ENCODE results near the gene ASPSCR1.

The ASPSCR1 gene

GRCh38 chr17:82010575-82011525 lies 33.4 kb downstream of the ASPSCR1 start:
- Histone ChIP-seq H3K4me3 (ENCODE audit: low read length in 2 of 2) (no peak overlapping the region), H3K27ac (ENCODE audit: low read depth in 2 of 2, low read length in 2 of 2) (no peak overlapping the region), H3K9me3 (ENCODE audit: control insufficient read depth in 2 of 2, low read length in 2 of 2) (no peaks in the 10 kb centered on the region), H3K36me3 (ENCODE audit: control insufficient read depth in 2 of 2, insufficient read depth in 2 of 2, low read length in 2 of 2) (no peaks in the 10 kb centered on the region), H3K4me1 (ENCODE audit: control insufficient read depth in 2 of 2, insufficient read depth in 2 of 2, low read length in 2 of 2) (no peaks in the 10 kb centered on the region), H3K27me3 (ENCODE audit: control insufficient read depth in 2 of 2, insufficient read depth in 2 of 2, low read length in 2 of 2) (no peaks in the 10 kb centered on the region), H3K9ac (ENCODE audit: low read depth in 1 of 2, low read length in 2 of 2) (no peak overlapping the region)

DNA sequence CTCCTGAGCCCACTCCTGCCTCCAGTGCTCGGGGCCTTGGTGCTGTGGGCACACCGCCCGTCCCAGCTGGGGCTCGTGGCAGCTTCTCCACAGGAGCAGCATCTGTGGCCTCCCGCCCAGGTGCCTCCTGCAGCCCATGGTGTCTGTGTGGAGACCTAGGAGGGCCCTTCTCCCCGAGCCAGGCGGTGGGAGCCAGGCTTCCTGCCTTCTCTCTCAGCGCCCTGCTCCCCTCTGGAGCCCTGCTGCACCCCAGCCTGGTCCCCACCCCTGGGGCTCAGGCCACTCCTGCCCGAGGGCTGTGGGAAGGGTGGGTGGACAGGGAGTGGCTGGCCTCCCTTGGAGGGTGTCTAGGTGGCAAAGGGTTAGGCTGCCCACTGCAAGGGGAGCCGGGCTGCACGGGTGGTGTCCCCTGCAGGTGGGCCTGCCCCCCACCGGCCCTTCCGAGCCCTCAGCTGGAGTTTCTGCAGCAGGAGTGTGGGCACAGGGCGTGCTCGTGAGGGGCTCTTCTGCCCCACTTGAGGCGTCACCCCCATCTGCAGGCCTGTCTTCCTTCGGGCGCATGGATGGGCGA lies 34.3 kb downstream of the ASPSCR1 start:
- Histone ChIP-seq H3K9me3 (ENCODE audit: control insufficient read depth in 2 of 2, low read length in 2 of 2) (no peaks in the 10 kb centered on the region), H3K27ac (ENCODE audit: low read depth in 2 of 2, low read length in 2 of 2) (no peak overlapping the region), H3K36me3 (ENCODE audit: control insufficient read depth in 2 of 2, insufficient read depth in 2 of 2, low read length in 2 of 2) (no peaks in the 10 kb centered on the region), H3K27me3 (ENCODE audit: control insufficient read depth in 2 of 2, insufficient read depth in 2 of 2, low read length in 2 of 2) (no peaks in the 10 kb centered on the region), H3K4me3 (ENCODE audit: low read length in 2 of 2) (no peak overlapping the region), H3K4me1 (ENCODE audit: control insufficient read depth in 2 of 2, insufficient read depth in 2 of 2, low read length in 2 of 2) (no peaks in the 10 kb centered on the region), H3K9ac (ENCODE audit: low read depth in 1 of 2, low read length in 2 of 2) (no peak overlapping the region)

GRCh38 chr17:82012261-82012639 lies 34.8 kb downstream of the ASPSCR1 start:
- Histone ChIP-seq H3K9ac (ENCODE audit: low read depth in 1 of 2, low read length in 2 of 2) (no peak overlapping the region), H3K4me1 (ENCODE audit: control insufficient read depth in 2 of 2, insufficient read depth in 2 of 2, low read length in 2 of 2) (no peaks in the 10 kb centered on the region), H3K4me3 (ENCODE audit: low read length in 2 of 2) (no peak overlapping the region), H3K27ac (ENCODE audit: low read depth in 2 of 2, low read length in 2 of 2) (no peak overlapping the region), H3K27me3 (ENCODE audit: control insufficient read depth in 2 of 2, insufficient read depth in 2 of 2, low read length in 2 of 2) (no peaks in the 10 kb centered on the region), H3K36me3 (ENCODE audit: control insufficient read depth in 2 of 2, insufficient read depth in 2 of 2, low read length in 2 of 2) (no peaks in the 10 kb centered on the region), H3K9me3 (ENCODE audit: control insufficient read depth in 2 of 2, low read length in 2 of 2) (no peaks in the 10 kb centered on the region)

- Histone ChIP-seq H3K27me3 (ENCODE audit: control insufficient read depth in 2 of 2, insufficient read depth in 2 of 2, low read length in 2 of 2) (no peaks in the 10 kb centered on the region), H3K9me3 (ENCODE audit: control insufficient read depth in 2 of 2, low read length in 2 of 2) (no peaks in the 10 kb centered on the region), H3K4me3 (ENCODE audit: low read length in 2 of 2) (no peak overlapping the region), H3K4me1 (ENCODE audit: control insufficient read depth in 2 of 2, insufficient read depth in 2 of 2, low read length in 2 of 2) (no peaks in the 10 kb centered on the region), H3K36me3 (ENCODE audit: control insufficient read depth in 2 of 2, insufficient read depth in 2 of 2, low read length in 2 of 2) (no peaks in the 10 kb centered on the region), H3K27ac (ENCODE audit: low read depth in 2 of 2, low read length in 2 of 2) (peak overlapping the region in 1 of 2 donors; percentile 38), H3K9ac (ENCODE audit: low read depth in 1 of 2, low read length in 2 of 2) (no peak overlapping the region)
Observed at GRCh38 chr17:82012640-82013295, 35.3 kb downstream of the ASPSCR1 start.

DNA sequence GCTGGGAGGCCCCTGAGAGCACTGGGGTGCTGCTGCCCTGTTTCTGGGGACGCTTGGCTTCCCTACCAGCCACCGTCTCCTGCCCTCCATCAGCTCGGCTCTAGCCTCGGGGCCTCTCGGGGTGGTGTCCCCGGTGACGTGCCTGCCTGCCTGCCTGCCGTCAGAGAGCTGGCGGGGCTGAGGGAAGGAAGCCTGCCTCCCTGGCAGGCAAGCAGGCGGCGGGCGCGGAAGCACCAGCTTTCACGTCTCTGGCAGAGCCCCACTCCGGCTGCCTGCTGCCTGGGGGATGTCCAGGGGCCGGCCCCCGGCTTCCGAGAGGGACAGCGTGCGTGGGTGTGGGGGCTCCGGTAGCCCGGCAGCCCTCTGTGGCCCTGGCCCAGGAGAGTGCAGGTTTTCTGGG lies 35.9 kb downstream of the ASPSCR1 start:
- no peaks in the 10 kb centered on the region for H3K4me1 ChIP-seq (ENCODE audit: control insufficient read depth in 2 of 2, insufficient read depth in 2 of 2, low read length in 2 of 2)
- H3K27ac ChIP-seq (ENCODE audit: low read depth in 2 of 2, low read length in 2 of 2), result peak overlapping the region in 1 of 2 donors; percentile 38
- no peak overlapping the region for H3K4me3 ChIP-seq (ENCODE audit: low read length in 2 of 2)
- peaks cover 0 to under 1% of the 10 kb centered on the region in 2 donors for H3K36me3 ChIP-seq (ENCODE audit: control insufficient read depth in 2 of 2, insufficient read depth in 2 of 2, low read length in 2 of 2)
- no peaks in the 10 kb centered on the region for H3K27me3 ChIP-seq (ENCODE audit: control insufficient read depth in 2 of 2, insufficient read depth in 2 of 2, low read length in 2 of 2)
- H3K9ac ChIP-seq (ENCODE audit: low read depth in 1 of 2, low read length in 2 of 2), result no peak overlapping the region
- H3K9me3 ChIP-seq (ENCODE audit: control insufficient read depth in 2 of 2, low read length in 2 of 2), result no peaks in the 10 kb centered on the region

DNA sequence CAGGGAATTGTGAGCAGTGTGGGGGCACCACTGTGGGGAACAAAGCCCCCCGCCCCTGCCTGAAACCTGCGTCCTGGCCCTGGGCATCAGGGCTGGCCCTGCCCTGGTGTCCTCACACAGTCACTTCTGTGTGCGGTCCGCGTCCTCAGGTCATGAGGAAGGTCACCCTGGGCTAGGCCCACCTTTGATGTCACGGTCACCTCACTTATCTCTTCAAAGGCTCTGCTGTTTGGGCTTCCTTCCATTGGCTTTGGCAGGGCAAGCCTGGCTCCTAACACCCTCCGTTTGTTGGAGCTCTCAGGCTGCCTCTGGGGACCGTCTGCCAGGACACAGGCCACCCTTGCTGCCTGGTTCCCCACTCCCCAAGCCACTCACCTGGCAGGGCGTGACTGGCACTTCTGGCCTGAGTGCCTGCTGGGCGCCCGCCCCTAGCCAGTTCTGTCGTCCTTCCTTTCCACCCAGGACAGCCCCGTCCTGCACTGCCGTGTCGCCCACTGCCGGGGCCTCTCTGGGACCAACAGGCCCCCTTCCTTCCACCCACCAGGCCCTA lies 36.4 kb downstream of the ASPSCR1 start:
- no peak overlapping the region for H3K4me3 ChIP-seq (ENCODE audit: low read length in 2 of 2)
- H3K4me1 ChIP-seq (ENCODE audit: control insufficient read depth in 2 of 2, insufficient read depth in 2 of 2, low read length in 2 of 2), result no peaks in the 10 kb centered on the region
- H3K36me3 ChIP-seq (ENCODE audit: control insufficient read depth in 2 of 2, insufficient read depth in 2 of 2, low read length in 2 of 2), result peaks cover 0 to 3% of the 10 kb centered on the region in 2 donors
- H3K27ac ChIP-seq (ENCODE audit: low read depth in 2 of 2, low read length in 2 of 2), result no peak overlapping the region
- H3K9ac ChIP-seq (ENCODE audit: low read depth in 1 of 2, low read length in 2 of 2), result no peak overlapping the region
- no peaks in the 10 kb centered on the region for H3K9me3 ChIP-seq (ENCODE audit: control insufficient read depth in 2 of 2, low read length in 2 of 2)
- H3K27me3 ChIP-seq (ENCODE audit: control insufficient read depth in 2 of 2, insufficient read depth in 2 of 2, low read length in 2 of 2), result no peaks in the 10 kb centered on the region

DNA sequence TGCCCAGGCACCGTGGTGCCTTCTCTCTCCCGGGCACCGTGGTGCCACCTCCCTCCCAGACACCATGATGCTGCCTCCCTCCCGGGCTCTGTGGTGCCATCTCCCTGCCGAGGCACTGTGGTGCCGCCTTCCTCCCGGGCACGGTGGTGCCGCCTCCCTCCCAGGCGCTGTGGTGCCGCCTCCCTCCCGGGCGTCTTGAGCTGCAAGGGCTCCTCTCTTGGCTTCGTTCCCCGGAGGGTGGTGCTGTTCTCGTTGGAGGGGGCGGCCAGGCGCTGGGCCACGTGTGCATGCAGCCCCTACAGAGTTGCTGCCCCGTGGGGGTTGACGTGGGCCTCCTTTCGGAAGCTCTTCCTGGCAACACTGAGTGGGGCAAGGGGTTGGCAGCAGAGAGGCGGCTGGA lies 37.0 kb downstream of the ASPSCR1 start:
- H3K27ac ChIP-seq (ENCODE audit: low read depth in 2 of 2, low read length in 2 of 2), result no peak overlapping the region
- no peak overlapping the region for H3K4me3 ChIP-seq (ENCODE audit: low read length in 2 of 2)
- no peaks in the 10 kb centered on the region for H3K4me1 ChIP-seq (ENCODE audit: control insufficient read depth in 2 of 2, insufficient read depth in 2 of 2, low read length in 2 of 2)
- peaks cover 0 to 3% of the 10 kb centered on the region in 2 donors for H3K36me3 ChIP-seq (ENCODE audit: control insufficient read depth in 2 of 2, insufficient read depth in 2 of 2, low read length in 2 of 2)
- H3K9me3 ChIP-seq (ENCODE audit: control insufficient read depth in 2 of 2, low read length in 2 of 2), result no peaks in the 10 kb centered on the region
- H3K27me3 ChIP-seq (ENCODE audit: control insufficient read depth in 2 of 2, insufficient read depth in 2 of 2, low read length in 2 of 2), result no peaks in the 10 kb centered on the region
- H3K9ac ChIP-seq (ENCODE audit: low read depth in 1 of 2, low read length in 2 of 2), result no peak overlapping the region

DNA sequence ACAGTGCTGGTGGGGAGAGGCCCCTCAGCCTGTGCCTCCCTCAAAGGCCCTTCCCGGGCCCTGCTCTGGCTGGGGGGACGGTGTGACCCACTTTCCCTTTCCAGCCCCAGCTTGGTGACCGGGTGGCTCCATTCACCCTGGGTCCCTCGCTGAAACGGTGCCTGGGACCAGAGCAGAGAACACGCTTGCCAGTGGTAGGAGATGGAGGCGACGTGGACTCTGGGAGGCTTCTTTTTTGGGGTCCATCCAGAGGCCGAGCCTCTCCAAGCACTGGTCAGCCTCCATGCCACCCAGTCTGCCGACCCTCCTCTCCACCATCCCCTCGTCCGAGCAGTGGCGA lies 37.5 kb downstream of the ASPSCR1 start:
- Histone ChIP-seq H3K27ac (ENCODE audit: low read depth in 2 of 2, low read length in 2 of 2) (no peak overlapping the region), H3K4me1 (ENCODE audit: control insufficient read depth in 2 of 2, insufficient read depth in 2 of 2, low read length in 2 of 2) (no peaks in the 10 kb centered on the region)

DNA sequence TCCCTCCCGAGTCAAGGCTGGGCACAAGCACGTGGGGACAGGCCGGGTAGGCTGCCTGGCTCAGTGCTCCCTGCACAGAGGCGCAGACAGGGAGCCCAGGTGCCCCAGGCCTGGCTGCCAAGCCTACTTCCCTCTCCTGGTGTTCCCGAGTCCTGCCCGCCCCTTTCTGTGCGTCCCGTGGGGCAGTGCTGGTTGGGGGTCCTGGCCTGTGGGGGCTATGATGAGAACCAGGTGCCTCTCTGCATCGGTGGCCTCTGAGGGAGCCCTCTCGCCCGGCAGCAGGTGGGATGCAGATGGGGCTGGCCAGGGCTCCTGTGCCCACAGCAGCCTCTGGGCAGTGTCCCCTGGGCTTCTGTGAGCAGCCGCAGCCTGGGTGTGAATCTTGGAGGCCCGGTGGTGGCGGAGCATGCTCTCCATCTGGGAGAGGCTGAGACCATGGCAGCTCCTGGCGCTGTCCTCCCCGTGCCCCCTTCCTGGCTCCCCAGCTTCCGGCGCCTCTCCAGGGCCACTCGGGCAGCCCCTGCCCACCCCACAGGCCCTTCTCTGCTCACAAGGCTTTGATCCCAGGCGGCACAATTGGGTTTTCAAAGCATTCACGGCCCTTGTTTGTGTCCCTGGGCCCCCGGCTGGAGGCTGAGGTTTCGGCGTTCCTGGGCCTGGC lies 38.0 kb downstream of the ASPSCR1 start:
- Histone ChIP-seq H3K27ac (ENCODE audit: low read depth in 2 of 2, low read length in 2 of 2) (no peak overlapping the region), H3K9ac (ENCODE audit: low read depth in 1 of 2, low read length in 2 of 2) (no peak overlapping the region), H3K27me3 (ENCODE audit: control insufficient read depth in 2 of 2, insufficient read depth in 2 of 2, low read length in 2 of 2) (no peaks in the 10 kb centered on the region), H3K9me3 (ENCODE audit: control insufficient read depth in 2 of 2, low read length in 2 of 2) (no peaks in the 10 kb centered on the region), H3K4me3 (ENCODE audit: low read length in 2 of 2) (no peak overlapping the region), H3K36me3 (ENCODE audit: control insufficient read depth in 2 of 2, insufficient read depth in 2 of 2, low read length in 2 of 2) (peaks cover 0 to 3% of the 10 kb centered on the region in 2 donors), H3K4me1 (ENCODE audit: control insufficient read depth in 2 of 2, insufficient read depth in 2 of 2, low read length in 2 of 2) (no peaks in the 10 kb centered on the region)

More for the DNA sequence above, 37.5 kb downstream of the ASPSCR1 start:
- Histone ChIP-seq H3K9me3 (ENCODE audit: control insufficient read depth in 2 of 2, low read length in 2 of 2) (no peaks in the 10 kb centered on the region), H3K27me3 (ENCODE audit: control insufficient read depth in 2 of 2, insufficient read depth in 2 of 2, low read length in 2 of 2) (no peaks in the 10 kb centered on the region), H3K36me3 (ENCODE audit: control insufficient read depth in 2 of 2, insufficient read depth in 2 of 2, low read length in 2 of 2) (peaks cover 0 to 3% of the 10 kb centered on the region in 2 donors), H3K4me3 (ENCODE audit: low read length in 2 of 2) (no peak overlapping the region), H3K9ac (ENCODE audit: low read depth in 1 of 2, low read length in 2 of 2) (no peak overlapping the region)

All from mucosa of rectum (tissue), 2 donors.